ENCODE measurements around the gene JARID2. TPM values are rescaled to one million over a fixed set of nuclear protein-coding genes. Genes with fewer than 3 reads are reported as not detected.

Gene JARID2
- polyA plus RNA-seq, 1 of the 3 experiments (the other 2 are of a cell fraction), result 3.4 TPM

DNA sequence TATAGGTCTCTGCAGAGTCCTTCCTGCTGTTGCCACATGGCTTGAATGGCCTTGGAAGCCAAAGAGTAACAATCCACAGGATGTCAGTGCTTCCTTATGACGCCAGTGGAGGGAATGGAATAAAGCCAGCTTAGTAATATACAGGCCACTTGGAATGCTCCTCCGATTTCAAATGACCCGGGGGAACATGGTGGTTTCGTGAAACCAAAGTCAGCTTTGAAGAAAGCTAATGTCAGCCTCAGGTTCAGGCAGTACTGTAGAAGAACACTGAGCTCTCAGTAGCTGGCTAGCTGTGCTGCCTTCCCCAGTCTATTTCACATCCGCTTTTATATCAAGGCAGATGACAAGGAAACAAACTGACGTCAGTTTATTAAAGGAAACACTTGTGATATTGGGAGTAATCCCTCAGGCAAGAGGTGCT is 227.9 kb downstream of the JARID2 start (continued):
- no peak for TF ChIP-seq NRF1 (IDR thresholded peaks at IDR 0.05; ENCODE audit: low read depth, low read length)

DNA sequence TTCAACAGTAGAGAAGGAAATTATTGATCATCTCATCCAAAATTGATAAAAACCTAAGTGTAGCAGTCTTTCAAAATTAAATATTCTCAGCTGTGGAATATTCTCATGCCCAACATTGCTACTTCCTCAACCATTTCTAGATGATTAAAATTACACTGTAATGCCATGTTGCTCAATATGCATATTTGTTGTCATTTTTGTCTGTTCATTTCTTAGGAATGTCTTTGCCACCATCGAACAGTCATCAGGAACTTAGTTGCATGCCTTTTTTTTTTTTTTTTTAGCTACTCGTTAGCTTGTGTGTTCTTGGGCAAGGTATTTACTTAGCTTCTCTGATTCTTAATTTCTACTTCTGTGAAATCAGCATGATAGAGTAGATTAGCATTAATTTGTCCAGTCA is 228.3 kb downstream of the JARID2 start:
- Histone ChIP-seq H3K27ac (ENCODE audit: low read depth in 2 of 2, low read length in 1 of 2) (no peak overlapping the region), H3K4me2 (no peak overlapping the region), H3K9me2 (no peaks in the 10 kb centered on the region), H4K20me1 (ENCODE audit: insufficient read depth) (no peaks in the 10 kb centered on the region), H3K4me1 (ENCODE audit: control insufficient read depth in 1 of 2, insufficient read depth in 2 of 2, low read depth in 1 of 2, low read length in 1 of 2) (peaks cover 0 to 15% of the 10 kb centered on the region in 2 experiments; a peak in 2 of 4 replicates), H3F3A (replicated peaks; ENCODE audit: insufficient read depth) (no peaks in the 10 kb centered on the region), H3K9me3 (no peaks in the 10 kb centered on the region), H3K9ac (no peak overlapping the region), H3K4me3 (ENCODE audit: low read depth in 2 of 2, low read length in 1 of 2) (no peak overlapping the region), H3K36me3 (replicated peaks in 1 of 2; ENCODE audit: control insufficient read depth in 1 of 2, insufficient read depth in 2 of 2, low read length in 1 of 2) (peaks cover 0 to 8% of the 10 kb centered on the region in 2 experiments), H3K27me3 (ENCODE audit: insufficient read depth) (no peaks in the 10 kb centered on the region), H2AFZ (ENCODE audit: low read depth) (no peak overlapping the region), H3K79me2 (ENCODE audit: insufficient read depth) (no peaks in the 10 kb centered on the region)
- CTCF ChIA-PET, result interaction anchor here (1.9 kb wide), 1 partner anchor 16 kb away, joined by 5 read pairs; no protein-coding TSS in a partner anchor
- DNase-seq, result no peak
- TF ChIP-seq, protein P1, sequence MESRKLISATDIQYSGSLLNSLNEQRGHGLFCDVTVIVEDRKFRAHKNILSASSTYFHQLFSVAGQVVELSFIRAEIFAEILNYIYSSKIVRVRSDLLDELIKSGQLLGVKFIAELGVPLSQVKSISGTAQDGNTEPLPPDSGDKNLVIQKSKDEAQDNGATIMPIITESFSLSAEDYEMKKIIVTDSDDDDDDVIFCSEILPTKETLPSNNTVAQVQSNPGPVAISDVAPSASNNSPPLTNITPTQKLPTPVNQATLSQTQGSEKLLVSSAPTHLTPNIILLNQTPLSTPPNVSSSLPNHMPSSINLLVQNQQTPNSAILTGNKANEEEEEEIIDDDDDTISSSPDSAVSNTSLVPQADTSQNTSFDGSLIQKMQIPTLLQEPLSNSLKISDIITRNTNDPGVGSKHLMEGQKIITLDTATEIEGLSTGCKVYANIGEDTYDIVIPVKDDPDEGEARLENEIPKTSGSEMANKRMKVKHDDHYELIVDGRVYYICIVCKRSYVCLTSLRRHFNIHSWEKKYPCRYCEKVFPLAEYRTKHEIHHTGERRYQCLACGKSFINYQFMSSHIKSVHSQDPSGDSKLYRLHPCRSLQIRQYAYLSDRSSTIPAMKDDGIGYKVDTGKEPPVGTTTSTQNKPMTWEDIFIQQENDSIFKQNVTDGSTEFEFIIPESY (IDR thresholded peaks at IDR 0.05; ENCODE audit: borderline replicate concordance, low read depth), result no peak
- TF ChIP-seq TAF1 (IDR thresholded peaks at IDR 0.05; ENCODE audit: borderline replicate concordance, low read depth, low read length), result no peak
- no peak for TF ChIP-seq RFX5 (IDR thresholded peaks at IDR 0.05; ENCODE audit: low read length)
- no peak for TF ChIP-seq CHD2 (IDR thresholded peaks at IDR 0.05; ENCODE audit: low read length, partially characterized antibody)
- TF ChIP-seq, protein P2, sequence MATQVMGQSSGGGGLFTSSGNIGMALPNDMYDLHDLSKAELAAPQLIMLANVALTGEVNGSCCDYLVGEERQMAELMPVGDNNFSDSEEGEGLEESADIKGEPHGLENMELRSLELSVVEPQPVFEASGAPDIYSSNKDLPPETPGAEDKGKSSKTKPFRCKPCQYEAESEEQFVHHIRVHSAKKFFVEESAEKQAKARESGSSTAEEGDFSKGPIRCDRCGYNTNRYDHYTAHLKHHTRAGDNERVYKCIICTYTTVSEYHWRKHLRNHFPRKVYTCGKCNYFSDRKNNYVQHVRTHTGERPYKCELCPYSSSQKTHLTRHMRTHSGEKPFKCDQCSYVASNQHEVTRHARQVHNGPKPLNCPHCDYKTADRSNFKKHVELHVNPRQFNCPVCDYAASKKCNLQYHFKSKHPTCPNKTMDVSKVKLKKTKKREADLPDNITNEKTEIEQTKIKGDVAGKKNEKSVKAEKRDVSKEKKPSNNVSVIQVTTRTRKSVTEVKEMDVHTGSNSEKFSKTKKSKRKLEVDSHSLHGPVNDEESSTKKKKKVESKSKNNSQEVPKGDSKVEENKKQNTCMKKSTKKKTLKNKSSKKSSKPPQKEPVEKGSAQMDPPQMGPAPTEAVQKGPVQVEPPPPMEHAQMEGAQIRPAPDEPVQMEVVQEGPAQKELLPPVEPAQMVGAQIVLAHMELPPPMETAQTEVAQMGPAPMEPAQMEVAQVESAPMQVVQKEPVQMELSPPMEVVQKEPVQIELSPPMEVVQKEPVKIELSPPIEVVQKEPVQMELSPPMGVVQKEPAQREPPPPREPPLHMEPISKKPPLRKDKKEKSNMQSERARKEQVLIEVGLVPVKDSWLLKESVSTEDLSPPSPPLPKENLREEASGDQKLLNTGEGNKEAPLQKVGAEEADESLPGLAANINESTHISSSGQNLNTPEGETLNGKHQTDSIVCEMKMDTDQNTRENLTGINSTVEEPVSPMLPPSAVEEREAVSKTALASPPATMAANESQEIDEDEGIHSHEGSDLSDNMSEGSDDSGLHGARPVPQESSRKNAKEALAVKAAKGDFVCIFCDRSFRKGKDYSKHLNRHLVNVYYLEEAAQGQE (IDR thresholded peaks at IDR 0.05; ENCODE audit: low read depth, low read length), result no peak
- TF ChIP-seq, protein P3, sequence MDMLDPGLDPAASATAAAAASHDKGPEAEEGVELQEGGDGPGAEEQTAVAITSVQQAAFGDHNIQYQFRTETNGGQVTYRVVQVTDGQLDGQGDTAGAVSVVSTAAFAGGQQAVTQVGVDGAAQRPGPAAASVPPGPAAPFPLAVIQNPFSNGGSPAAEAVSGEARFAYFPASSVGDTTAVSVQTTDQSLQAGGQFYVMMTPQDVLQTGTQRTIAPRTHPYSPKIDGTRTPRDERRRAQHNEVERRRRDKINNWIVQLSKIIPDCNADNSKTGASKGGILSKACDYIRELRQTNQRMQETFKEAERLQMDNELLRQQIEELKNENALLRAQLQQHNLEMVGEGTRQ (IDR thresholded peaks at IDR 0.05; ENCODE audit: borderline replicate concordance, low read depth, low read length), result no peak
- TF ChIP-seq TCF12 (IDR thresholded peaks at IDR 0.05), result no peak
- TF ChIP-seq SMC3 (IDR thresholded peaks at IDR 0.05; ENCODE audit: low read depth, low read length), result no peak
- no peak for TF ChIP-seq RXRA (IDR thresholded peaks at IDR 0.05; ENCODE audit: borderline replicate concordance, low read depth)
- no peak for TF ChIP-seq MEF2A (IDR thresholded peaks at IDR 0.05; ENCODE audit: borderline replicate concordance, low read depth)
- 95% methylated on average over 2 of the region's 2 CpGs for WGBS (ENCODE audit: low lambda C conversion rate)
- POLR2A ChIA-PET, result no interaction called here

Measured in SK-N-SH (cell line).